Measurements from ENCODE around the gene SMAD2. TPM values are rescaled to one million over a fixed set of nuclear protein-coding genes. Genes with fewer than 3 reads are reported as not detected.

The SMAD2 gene
- total RNA-seq, 1 donor from 2014 or later, result 150 TPM

GRCh38 chr18:47946889-47947288 is 16.4 kb upstream of the SMAD2 start:
- Mint-ChIP-seq H3K36me3 (ENCODE audit: low read depth, unreplicated experiment) (no peaks in the 10 kb centered on the region), H3K27me3 (ENCODE audit: unreplicated experiment) (no peaks in the 10 kb centered on the region), H3K27ac (ENCODE audit: unreplicated experiment) (no peak overlapping the region), H3K4me1 (ENCODE audit: unreplicated experiment) (no peaks in the 10 kb centered on the region), H3K9me3 (ENCODE audit: unreplicated experiment) (no peaks in the 10 kb centered on the region), H3K4me3 (ENCODE audit: unreplicated experiment) (no peak overlapping the region)
- no peak for DNase-seq (ENCODE audit: low spot score)
- TF ChIP-seq CTCF (IDR thresholded peaks at IDR 0.05; ENCODE audit: unreplicated experiment), result no peak

- TF ChIP-seq CTCF (IDR thresholded peaks at IDR 0.05; ENCODE audit: unreplicated experiment), result no peak
- Mint-ChIP-seq H3K4me3 (ENCODE audit: unreplicated experiment) (no peak overlapping the region), H3K4me1 (ENCODE audit: unreplicated experiment) (no peaks in the 10 kb centered on the region), H3K27me3 (ENCODE audit: unreplicated experiment) (no peaks in the 10 kb centered on the region), H3K9me3 (ENCODE audit: unreplicated experiment) (no peaks in the 10 kb centered on the region), H3K36me3 (ENCODE audit: low read depth, unreplicated experiment) (no peaks in the 10 kb centered on the region), H3K27ac (ENCODE audit: unreplicated experiment) (no peak overlapping the region)
- DNase-seq (ENCODE audit: low spot score), result no peak
These were observed 14.8 kb upstream of the SMAD2 start for GRCh38 chr18:47944972-47945852.

- H3K9me3 Mint-ChIP-seq (ENCODE audit: unreplicated experiment), result no peaks in the 10 kb centered on the region
- TF ChIP-seq CTCF (IDR thresholded peaks at IDR 0.05; ENCODE audit: unreplicated experiment), result no peak
- no peak for DNase-seq (ENCODE audit: low spot score)
- H3K36me3 Mint-ChIP-seq (ENCODE audit: low read depth, unreplicated experiment), result no peaks in the 10 kb centered on the region
- no peak overlapping the region for H3K27ac Mint-ChIP-seq (ENCODE audit: unreplicated experiment)
- no peaks in the 10 kb centered on the region for H3K27me3 Mint-ChIP-seq (ENCODE audit: unreplicated experiment)
- H3K4me3 Mint-ChIP-seq (ENCODE audit: unreplicated experiment), result no peak overlapping the region
- peaks cover 7% of the 10 kb centered on the region for H3K4me1 Mint-ChIP-seq (ENCODE audit: unreplicated experiment)
These were observed 6.5 kb upstream of the SMAD2 start for GRCh38 chr18:47936952-47937351.

GRCh38 chr18:47935321-47936055 is 5.0 kb upstream of the SMAD2 start:
- TF ChIP-seq CTCF (IDR thresholded peaks at IDR 0.05; ENCODE audit: unreplicated experiment), result no peak
- H3K4me3 Mint-ChIP-seq (ENCODE audit: unreplicated experiment), result no peak overlapping the region
- peaks cover 3% of the 10 kb centered on the region for H3K27me3 Mint-ChIP-seq (ENCODE audit: unreplicated experiment)
- no peak for DNase-seq (ENCODE audit: low spot score)
- H3K4me1 Mint-ChIP-seq (ENCODE audit: unreplicated experiment), result peaks cover 12% of the 10 kb centered on the region
- no peaks in the 10 kb centered on the region for H3K9me3 Mint-ChIP-seq (ENCODE audit: unreplicated experiment)
- no peak overlapping the region for H3K27ac Mint-ChIP-seq (ENCODE audit: unreplicated experiment)
- no peaks in the 10 kb centered on the region for H3K36me3 Mint-ChIP-seq (ENCODE audit: low read depth, unreplicated experiment)

- DNase-seq (ENCODE audit: low spot score), result no peak
- no peak overlapping the region for H3K27ac Mint-ChIP-seq (ENCODE audit: unreplicated experiment)
These were observed 2.1 kb upstream of the SMAD2 start for GRCh38 chr18:47932603-47933002.

More at GRCh38 chr18:47932603-47933002, 2.1 kb upstream of the SMAD2 start:
- no peak overlapping the region for H3K4me3 Mint-ChIP-seq (ENCODE audit: unreplicated experiment)
- TF ChIP-seq CTCF (IDR thresholded peaks at IDR 0.05; ENCODE audit: unreplicated experiment), result no peak
- peaks cover 5% of the 10 kb centered on the region for H3K36me3 Mint-ChIP-seq (ENCODE audit: low read depth, unreplicated experiment)
- peaks cover 7% of the 10 kb centered on the region for H3K27me3 Mint-ChIP-seq (ENCODE audit: unreplicated experiment)
- H3K4me1 Mint-ChIP-seq (ENCODE audit: unreplicated experiment), result peaks cover 26% of the 10 kb centered on the region
- no peaks in the 10 kb centered on the region for H3K9me3 Mint-ChIP-seq (ENCODE audit: unreplicated experiment)

Measured in endothelial cell (in vitro differentiated cells).